H1 (cell line): ENCODE results near the gene CSNK1D. TPM values are rescaled to one million over a fixed set of nuclear protein-coding genes. Genes with fewer than 3 reads are reported as not detected.

Experiments used
- BACH1 ChIP-seq: IDR thresholded peaks from 2 replicates; pipeline ENCODE4 v1.6.1; 2012; ENCODE audit warnings: low read length, improper control_type of control experiment
- RBBP5 ChIP-seq: IDR thresholded peaks from 2 replicates; pipeline ENCODE4 v1.7.1; 2012; ENCODE audit warnings: low read depth, mild to moderate bottlenecking, inconsistent platforms, low read length, moderate library complexity, borderline replicate concordance
- polyA plus RNA-seq, 7 experiments: library from polyadenylated mRNA; depleted of rRNA in 3 of 7; stranded (reverse) in 5 of 7; unstranded in 2 of 7; fragments of >200 nt in 5 of 7; fragments of 200-250 nt in 2 of 7; gene quantifications; 1 replicate in 5 of 7; 2 replicates in 1 of 7; 4 replicates in 1 of 7; pipeline versions ENCODE4 v1.2.1 to v1.2.3, GENCODE V29; 2011 to 2013; ENCODE audit warnings: missing spikeins in 2 of 7, mixed read lengths in 2 of 7
- total RNA-seq: library from RNA; stranded (reverse); fragmentation: NEBNext Ultra II Directional; extraction: Animal tissue kit (Norgen Biotek cat#: 25700); gene quantifications from 2 replicates; pipeline ENCODE4 v1.2.1, GENCODE V29; 2021
- TF ChIP-seq, protein P1 (sequence below), 3 experiments: IDR thresholded peaks; 1 replicate in 2 of 3; 2 replicates in 1 of 3; pipeline versions ENCODE4 v1.5.1 to v1.6.1; 2011; ENCODE audit warnings: low read length in 3 of 3, mild to moderate bottlenecking in 3 of 3, inconsistent platforms in 2 of 3, low read depth in 1 of 3, moderate library complexity in 1 of 3; ENCODE audit not compliant: insufficient read depth in 1 of 3; ENCODE audit errors: control extremely low read depth in 1 of 3

The CSNK1D gene
- total and polyA plus RNA-seq, 2 of the 8 experiments (the other 6 are each of a cell fraction or from before 2014, with no cell fraction given) = 73.5 to 103 TPM

DNA sequence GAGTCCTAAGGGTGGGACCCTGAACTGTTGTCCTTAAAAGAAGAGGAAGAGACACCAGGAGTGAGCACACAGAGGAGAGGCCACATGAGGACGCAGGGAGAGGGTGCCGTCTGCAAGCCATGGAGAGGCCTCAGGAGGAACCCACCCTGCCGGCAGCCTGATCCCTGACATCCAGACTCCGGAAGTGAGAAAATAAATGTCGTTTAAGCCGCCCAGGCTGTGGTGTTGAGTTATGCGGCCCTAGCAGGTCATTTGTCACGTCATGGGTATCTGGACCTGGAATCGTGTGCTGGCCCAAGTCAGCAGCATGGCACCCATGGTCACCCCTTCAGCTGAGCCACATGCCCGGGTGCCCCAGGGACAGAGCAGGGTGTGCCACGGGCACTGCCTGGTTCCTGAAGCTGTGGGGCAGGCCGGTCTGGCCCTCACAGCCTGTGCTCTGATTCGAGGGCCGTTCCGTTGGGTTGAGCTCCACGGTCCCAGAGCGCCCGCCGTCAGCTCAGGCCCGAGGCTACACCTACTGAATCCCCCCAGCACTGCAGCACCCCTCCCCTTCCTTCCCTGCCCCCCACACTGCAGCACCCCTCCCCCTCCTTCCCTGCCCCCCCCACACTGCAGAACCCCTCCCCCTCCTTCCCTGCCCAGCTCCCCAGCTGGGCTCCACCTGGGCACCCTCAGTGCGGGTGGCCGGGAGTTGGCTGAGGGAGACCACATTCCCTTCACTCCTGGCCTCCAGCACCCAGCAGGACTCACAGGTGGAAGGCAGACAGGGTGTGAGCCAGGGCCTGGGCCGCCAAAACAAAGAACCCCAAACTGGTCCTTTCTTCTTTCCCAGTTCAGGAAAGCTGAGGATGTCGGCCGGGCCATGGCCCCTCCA, 58.2 kb downstream of the CSNK1D start (continued):
- TF ChIP-seq, protein P1, sequence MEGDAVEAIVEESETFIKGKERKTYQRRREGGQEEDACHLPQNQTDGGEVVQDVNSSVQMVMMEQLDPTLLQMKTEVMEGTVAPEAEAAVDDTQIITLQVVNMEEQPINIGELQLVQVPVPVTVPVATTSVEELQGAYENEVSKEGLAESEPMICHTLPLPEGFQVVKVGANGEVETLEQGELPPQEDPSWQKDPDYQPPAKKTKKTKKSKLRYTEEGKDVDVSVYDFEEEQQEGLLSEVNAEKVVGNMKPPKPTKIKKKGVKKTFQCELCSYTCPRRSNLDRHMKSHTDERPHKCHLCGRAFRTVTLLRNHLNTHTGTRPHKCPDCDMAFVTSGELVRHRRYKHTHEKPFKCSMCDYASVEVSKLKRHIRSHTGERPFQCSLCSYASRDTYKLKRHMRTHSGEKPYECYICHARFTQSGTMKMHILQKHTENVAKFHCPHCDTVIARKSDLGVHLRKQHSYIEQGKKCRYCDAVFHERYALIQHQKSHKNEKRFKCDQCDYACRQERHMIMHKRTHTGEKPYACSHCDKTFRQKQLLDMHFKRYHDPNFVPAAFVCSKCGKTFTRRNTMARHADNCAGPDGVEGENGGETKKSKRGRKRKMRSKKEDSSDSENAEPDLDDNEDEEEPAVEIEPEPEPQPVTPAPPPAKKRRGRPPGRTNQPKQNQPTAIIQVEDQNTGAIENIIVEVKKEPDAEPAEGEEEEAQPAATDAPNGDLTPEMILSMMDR (IDR thresholded peaks at IDR 0.05; ENCODE audit: control extremely low read depth in 1 of 3, insufficient read depth in 1 of 3, low read depth in 1 of 3, low read length in 3 of 3) = no peak
- TF ChIP-seq BACH1 (no peak), RBBP5 (no peak)
- TF ChIP-seq, all 59 proteins: peak for 0
